ENCODE data around the gene EPHA2.

The EPHA2 gene

DNA sequence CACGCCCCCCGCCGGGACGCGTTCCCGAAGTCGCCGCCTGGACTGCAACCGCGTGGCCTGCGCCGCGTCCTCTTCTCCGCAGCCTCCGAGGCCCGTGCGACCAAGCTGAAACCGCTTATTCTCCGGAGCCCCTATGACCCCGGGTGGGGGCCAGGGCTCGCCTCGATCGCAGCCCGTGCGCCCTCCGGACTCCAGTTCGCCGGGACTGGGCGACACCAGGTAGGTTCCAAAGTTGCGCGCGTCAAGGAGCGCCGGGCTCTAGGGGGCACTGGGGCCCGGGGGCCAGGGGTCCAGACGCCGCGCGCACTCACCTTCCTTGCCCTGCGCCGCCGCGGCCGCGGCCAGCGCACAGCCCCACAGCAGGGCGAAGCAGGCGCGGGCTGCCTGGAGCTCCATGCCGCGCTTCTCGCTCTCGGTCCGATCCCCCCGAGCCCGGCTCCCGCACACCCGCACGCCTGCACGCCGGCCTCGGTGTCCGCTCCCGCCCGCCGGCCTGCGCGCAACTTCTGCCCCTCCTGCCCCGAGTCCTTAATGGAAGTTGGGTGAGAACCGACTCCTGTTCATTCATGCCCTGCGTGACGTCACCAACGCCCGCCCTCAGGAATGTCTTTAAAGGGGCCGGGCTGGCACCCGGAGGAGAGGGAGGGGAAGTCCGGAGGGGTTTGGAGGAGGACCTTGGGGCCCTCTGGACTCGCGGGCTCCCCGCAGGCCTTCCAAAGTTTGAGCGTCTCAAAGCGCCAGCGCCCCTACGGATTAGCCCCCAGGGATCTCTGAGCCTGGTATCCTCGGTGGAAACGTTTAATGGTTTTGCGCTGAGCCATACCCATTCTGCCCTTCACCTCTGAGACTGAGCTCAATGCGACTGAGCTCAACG, at the start of gene EPHA2:
Gene EPHA2 (minus strand): TSS at position 533 of the 874 bp plus-strand sequence. CDS start 137 bp downstream, at position 396.
- Mint-ChIP-seq H3K27ac (peak within 1 kb of the TSS; percentile 99), H3K4me3 (peak within 1 kb of the TSS; percentile 92), H3K36me3 (ENCODE audit: low read depth) (no peaks in the 10 kb centered on the region), H3K27me3 (ENCODE audit: low read depth, poor library complexity) (peaks cover 1% of the 10 kb centered on the region), H3K4me1 (peaks cover 61% of the 10 kb centered on the region), H3K9me3 (no peaks in the 10 kb centered on the region)
- TF ChIP-seq, protein P1, sequence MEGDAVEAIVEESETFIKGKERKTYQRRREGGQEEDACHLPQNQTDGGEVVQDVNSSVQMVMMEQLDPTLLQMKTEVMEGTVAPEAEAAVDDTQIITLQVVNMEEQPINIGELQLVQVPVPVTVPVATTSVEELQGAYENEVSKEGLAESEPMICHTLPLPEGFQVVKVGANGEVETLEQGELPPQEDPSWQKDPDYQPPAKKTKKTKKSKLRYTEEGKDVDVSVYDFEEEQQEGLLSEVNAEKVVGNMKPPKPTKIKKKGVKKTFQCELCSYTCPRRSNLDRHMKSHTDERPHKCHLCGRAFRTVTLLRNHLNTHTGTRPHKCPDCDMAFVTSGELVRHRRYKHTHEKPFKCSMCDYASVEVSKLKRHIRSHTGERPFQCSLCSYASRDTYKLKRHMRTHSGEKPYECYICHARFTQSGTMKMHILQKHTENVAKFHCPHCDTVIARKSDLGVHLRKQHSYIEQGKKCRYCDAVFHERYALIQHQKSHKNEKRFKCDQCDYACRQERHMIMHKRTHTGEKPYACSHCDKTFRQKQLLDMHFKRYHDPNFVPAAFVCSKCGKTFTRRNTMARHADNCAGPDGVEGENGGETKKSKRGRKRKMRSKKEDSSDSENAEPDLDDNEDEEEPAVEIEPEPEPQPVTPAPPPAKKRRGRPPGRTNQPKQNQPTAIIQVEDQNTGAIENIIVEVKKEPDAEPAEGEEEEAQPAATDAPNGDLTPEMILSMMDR (IDR thresholded peaks at IDR 0.05) = no peak
- DNase-seq = peak; percentile 94

DNA sequence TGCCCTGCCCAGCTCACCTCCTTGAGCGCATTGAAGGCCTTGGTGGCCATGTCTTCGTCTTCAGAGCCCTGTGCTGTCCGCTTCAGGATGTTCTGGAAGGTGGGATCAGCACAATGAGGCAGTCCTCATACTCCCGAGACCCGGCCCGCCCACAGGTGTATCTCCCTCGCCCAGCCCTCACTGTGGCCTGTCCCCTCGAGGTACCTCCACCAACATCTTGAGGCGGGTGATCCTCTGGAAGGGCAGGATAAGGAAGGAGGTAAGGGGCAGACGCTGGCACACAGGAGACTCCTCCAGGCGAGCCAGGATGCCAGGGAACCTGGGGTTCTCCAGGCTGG, 49.4 kb upstream of the EPHA2 start:
- H3K27me3 Mint-ChIP-seq (ENCODE audit: low read depth, poor library complexity) = peaks cover 14% of the 10 kb centered on the region
- TF ChIP-seq, protein P1 (IDR thresholded peaks at IDR 0.05) = no peak
- no peak overlapping the region for H3K4me3 Mint-ChIP-seq
- H3K27ac Mint-ChIP-seq = no peak overlapping the region
- H3K4me1 Mint-ChIP-seq = peaks cover 34% of the 10 kb centered on the region
- H3K36me3 Mint-ChIP-seq (ENCODE audit: low read depth) = no peaks in the 10 kb centered on the region
- H3K9me3 Mint-ChIP-seq = no peaks in the 10 kb centered on the region
- DNase-seq = no peak

DNA sequence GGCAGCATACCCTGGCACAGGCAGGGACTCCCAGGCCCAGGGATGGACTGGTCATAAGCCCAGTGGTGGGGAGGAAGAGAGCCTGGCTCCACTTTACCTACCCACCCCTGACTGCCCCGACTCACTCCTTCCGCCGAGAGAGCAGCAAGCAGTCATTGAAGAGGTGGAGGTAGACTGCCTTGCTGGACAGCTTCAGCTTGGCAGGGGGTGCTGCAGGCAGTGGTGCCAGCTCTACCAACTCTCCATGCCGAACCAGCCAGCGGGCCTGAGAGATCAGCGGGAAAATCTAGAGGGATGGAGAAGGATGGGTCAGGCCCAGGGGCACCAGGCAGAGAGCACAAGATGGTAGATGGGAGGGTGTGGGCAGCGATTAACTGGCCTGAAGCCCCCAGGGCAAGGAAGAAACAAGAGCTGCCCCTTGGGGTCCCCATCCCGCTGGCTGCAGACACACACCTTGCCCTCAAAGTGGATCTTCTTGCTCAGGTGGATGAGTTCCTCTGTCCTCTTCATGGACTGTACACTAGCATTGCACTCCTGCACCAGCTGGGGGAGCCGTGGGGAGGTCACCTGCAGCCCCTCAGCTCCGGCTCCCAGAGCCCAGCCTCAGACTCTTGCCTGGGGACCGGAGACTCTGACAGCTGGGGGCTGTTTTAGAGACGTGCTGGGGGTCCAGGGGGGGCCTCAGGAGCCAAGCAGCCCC, 48.9 kb upstream of the EPHA2 start:
- Mint-ChIP-seq H3K9me3 (no peaks in the 10 kb centered on the region), H3K36me3 (ENCODE audit: low read depth) (no peaks in the 10 kb centered on the region), H3K4me3 (no peak overlapping the region), H3K27ac (no peak overlapping the region), H3K4me1 (peaks cover 34% of the 10 kb centered on the region), H3K27me3 (ENCODE audit: low read depth, poor library complexity) (peaks cover 14% of the 10 kb centered on the region)
- TF ChIP-seq, protein P1 (IDR thresholded peaks at IDR 0.05) = peak; percentile 42
- peak; percentile 61 for DNase-seq

DNA sequence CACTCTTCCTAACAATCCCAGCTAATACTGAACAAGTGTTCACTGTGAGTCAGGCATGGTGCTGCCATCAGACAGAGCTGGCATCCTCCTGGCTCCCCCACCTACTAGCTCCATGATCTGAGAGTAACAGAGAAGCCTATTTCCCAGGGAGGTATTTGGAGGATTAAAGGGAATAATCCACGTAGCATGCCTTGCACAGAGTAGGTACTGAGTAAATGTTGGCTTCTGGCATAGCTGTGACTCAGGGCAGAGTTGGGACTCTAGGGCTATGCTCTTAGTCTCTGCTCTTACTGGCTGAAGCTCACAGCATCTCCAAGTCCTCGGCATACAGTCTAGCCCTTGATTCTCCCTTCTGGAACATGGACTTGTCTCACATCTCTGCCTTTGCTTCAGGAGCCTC, 48.3 kb upstream of the EPHA2 start:
- H3K9me3 Mint-ChIP-seq = no peaks in the 10 kb centered on the region
- H3K36me3 Mint-ChIP-seq (ENCODE audit: low read depth) = no peaks in the 10 kb centered on the region
- TF ChIP-seq, protein P1 (IDR thresholded peaks at IDR 0.05) = no peak
- H3K4me3 Mint-ChIP-seq = no peak overlapping the region
- no peak overlapping the region for H3K27ac Mint-ChIP-seq
- H3K4me1 Mint-ChIP-seq = peaks cover 29% of the 10 kb centered on the region
- DNase-seq = no peak
- peaks cover 10% of the 10 kb centered on the region for H3K27me3 Mint-ChIP-seq (ENCODE audit: low read depth, poor library complexity)

DNA sequence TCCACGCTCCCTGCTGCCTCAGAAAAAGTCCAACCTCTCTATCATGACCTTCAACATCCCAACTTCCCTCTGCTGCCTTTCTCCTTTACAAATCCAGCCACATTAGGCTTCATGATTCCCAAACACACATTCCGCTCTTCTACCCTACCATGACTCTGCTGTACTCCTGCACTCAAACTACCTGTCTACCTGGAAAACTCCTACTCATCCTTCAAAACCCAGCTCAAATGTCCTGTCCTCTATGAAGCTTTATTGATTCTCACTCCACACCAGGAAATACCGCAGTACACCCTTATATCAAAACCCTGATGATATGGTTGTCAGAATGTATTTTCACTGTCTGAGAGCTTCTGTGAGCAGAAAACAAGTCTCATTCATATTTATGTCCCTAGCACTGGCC, 47.7 kb upstream of the EPHA2 start:
- no peaks in the 10 kb centered on the region for H3K9me3 Mint-ChIP-seq

More for the DNA sequence above, 47.7 kb upstream of the EPHA2 start:
- Mint-ChIP-seq H3K27me3 (ENCODE audit: low read depth, poor library complexity) (peaks cover 10% of the 10 kb centered on the region), H3K4me1 (peaks cover 29% of the 10 kb centered on the region), H3K4me3 (peak overlapping the region; percentile 1), H3K27ac (no peak overlapping the region), H3K36me3 (ENCODE audit: low read depth) (no peaks in the 10 kb centered on the region)
- TF ChIP-seq, protein P1 (IDR thresholded peaks at IDR 0.05) = no peak
- DNase-seq = no peak

All from nephron progenitor cell (in vitro differentiated cells).